PC-9 (cell line): ENCODE results near the gene TRPC4. TPM values are rescaled to one million over a fixed set of nuclear protein-coding genes. Genes with fewer than 3 reads are reported as not detected.
A peak's percentile ranks its signal among the peaks of the same experiment; 100 is the strongest.

ENCODE experiments used
- BruUV-seq: library from RNA; stranded (reverse); fragments of 400-500 nt; replicated peaks from 2 replicates; lab custom pipeline; 2021; lab: Mats Ljungman, UMichigan
- CTCF ChIA-PET: fragments of 300-600 bp; sonication (Branson Sonifier 250); formaldehyde crosslinking; loops from one replicate; lab custom pipeline; 2022; ENCODE audit warnings: antibody characterized with exemption; lab: Charles Lee
- POLR2A ChIA-PET: fragments of 300-600 bp; sonication (Branson Sonifier 250); formaldehyde crosslinking; loops from one replicate; lab custom pipeline; 2022; ENCODE audit warnings: antibody characterized with exemption; ENCODE audit not compliant: unreplicated experiment; lab: Charles Lee
- DNase-seq, 2 experiments: peaks; one replicate each; pipeline versions ENCODE4 v3.0.0 to v3.0.0-alpha.2; 2015 to 2022; ENCODE audit warnings: mixed read lengths in 1 of 2
- H2AFZ ChIP-seq: fragments of 200-600 bp; sonication (generic); 2 replicates; pipeline ENCODE4 v1.8.1; 2017; ENCODE audit warnings: antibody characterized with exemption
- H3F3A ChIP-seq: fragments of 200-600 bp; sonication (generic); 2 replicates; pipeline ENCODE4 v1.8.1; 2017; ENCODE audit warnings: antibody characterized with exemption, mild to moderate bottlenecking, low read depth; ENCODE audit not compliant: insufficient read depth
- H3K27ac ChIP-seq: fragments of 200-600 bp; sonication (generic); 2 replicates; pipeline ENCODE4 v1.6.1; 2016; ENCODE audit warnings: mixed run types
- H3K27me3 ChIP-seq: fragments of 200-600 bp; sonication (generic); 2 replicates; pipeline ENCODE4 v1.6.1; 2016; ENCODE audit warnings: low read depth, mixed run types; ENCODE audit not compliant: insufficient read depth
- H3K36me3 ChIP-seq: fragments of 200-600 bp; sonication (generic); 2 replicates; pipeline ENCODE4 v1.6.1; 2016; ENCODE audit warnings: low read depth, mixed run types
- H3K4me1 ChIP-seq: fragments of 200-600 bp; sonication (generic); replicated peaks from 2 replicates; pipeline ENCODE4 v1.6.1; 2016; ENCODE audit warnings: mixed run types; ENCODE audit not compliant: insufficient read depth
- H3K4me2 ChIP-seq: fragments of 200-600 bp; sonication (generic); 2 replicates; pipeline ENCODE4 v1.6.1; 2017; ENCODE audit warnings: mixed run types
- H3K4me3 ChIP-seq: fragments of 200-600 bp; sonication (generic); 2 replicates; pipeline ENCODE4 v1.6.1; 2016; ENCODE audit warnings: mixed run types
- H3K79me2 ChIP-seq: fragments of 200-600 bp; sonication (generic); 2 replicates; pipeline ENCODE4 v1.6.1; 2017; ENCODE audit warnings: low read depth, mixed run types
- H3K9me2 ChIP-seq: fragments of 200-600 bp; sonication (generic); 2 replicates; pipeline ENCODE4 v1.8.1; 2017; ENCODE audit warnings: mild to moderate bottlenecking; ENCODE audit not compliant: insufficient read depth
- H3K9me3 ChIP-seq: fragments of 200-600 bp; sonication (generic); 2 replicates; pipeline ENCODE4 v1.8.1; 2016; ENCODE audit warnings: low read depth; ENCODE audit not compliant: insufficient read depth
- H4K20me1 ChIP-seq: fragments of 200-600 bp; sonication (generic); 2 replicates; pipeline ENCODE4 v1.8.1; 2017; ENCODE audit not compliant: insufficient read depth
- CTCF ChIP-seq: fragments of 200-600 bp; sonication (generic); conservative IDR thresholded peaks from 2 replicates; pipeline ENCODE4 v1.6.1; 2017; ENCODE audit warnings: mixed run types, antibody characterized with exemption, mild to moderate bottlenecking, moderate library complexity
- EZH2 ChIP-seq: fragments of 200-600 bp; sonication (generic); IDR thresholded peaks from 2 replicates; pipeline ENCODE4 v1.8.0; 2017; ENCODE audit warnings: antibody characterized with exemption, low read depth
- intact Hi-C: fragments of 100-400 bp; cut with micrococcal nuclease; formaldehyde crosslinking; loops from one replicate; pipeline ENCODE4 v1.10.0; 2022; ENCODE audit not compliant: unreplicated experiment
- total RNA-seq: library from RNA; stranded (reverse); gene quantifications from 2 replicates; pipeline ENCODE4 v1.2.3, GENCODE V29; 2021

Gene TRPC4
- total RNA-seq, 1 experiment from 2014 or later: 1.7 TPM

- no TSS peak for BruUV-seq
- no peak for DNase-seq
- CTCF ChIA-PET: no interaction called here
- Histone ChIP-seq H2AFZ (peak overlapping the region; percentile 48; the same call in 1 of the 2 replicates), H4K20me1 (no peaks in the 10 kb centered on the region), H3K9me3 (no peaks in the 10 kb centered on the region), H3K79me2 (no peaks in the 10 kb centered on the region), H3F3A (no peaks in the 10 kb centered on the region), H3K4me2 (no peak overlapping the region), H3K27me3 (no peaks in the 10 kb centered on the region), H3K4me3 (no peak overlapping the region), H3K4me1 (no peaks in the 10 kb centered on the region), H3K36me3 (no peaks in the 10 kb centered on the region), H3K27ac (no peak overlapping the region), H3K9me2 (no peaks in the 10 kb centered on the region; the same call in 1 of the 2 replicates)
- no peak for TF ChIP-seq CTCF
- TF ChIP-seq EZH2: no peak
- POLR2A ChIA-PET: no interaction called here
- intact Hi-C loops: no loop called here
Observed at GRCh38 chr13:37667702-37668101, 201.9 kb downstream of the TRPC4 start.

- H3K4me3 ChIP-seq: no peak overlapping the region
- BruUV-seq: no TSS peak
Observed at GRCh38 chr13:37666036-37666435, 203.5 kb downstream of the TRPC4 start.

GRCh38 chr13:37665420-37665819, 204.2 kb downstream of the TRPC4 start:
- no peak overlapping the region for H2AFZ ChIP-seq
- no peaks in the 10 kb centered on the region for H4K20me1 ChIP-seq
- no TSS peak for BruUV-seq
- H3K27ac ChIP-seq: no peak overlapping the region
- H3K4me1 ChIP-seq: no peaks in the 10 kb centered on the region
- TF ChIP-seq CTCF (no peak), EZH2 (no peak)
- H3F3A ChIP-seq: no peaks in the 10 kb centered on the region
- POLR2A ChIA-PET: no interaction called here
- intact Hi-C loops: no loop called here
- H3K9me2 ChIP-seq: no peaks in the 10 kb centered on the region
- H3K4me2 ChIP-seq: no peak overlapping the region
- DNase-seq: no peak
- CTCF ChIA-PET: no interaction called here
- no peaks in the 10 kb centered on the region for H3K79me2 ChIP-seq
- H3K4me3 ChIP-seq: no peak overlapping the region
- H3K9me3 ChIP-seq: no peaks in the 10 kb centered on the region
- H3K27me3 ChIP-seq: no peaks in the 10 kb centered on the region
- no peaks in the 10 kb centered on the region for H3K36me3 ChIP-seq

More at GRCh38 chr13:37666036-37666435, 203.5 kb downstream of the TRPC4 start:
- no peak for TF ChIP-seq CTCF
- TF ChIP-seq EZH2: no peak
- Histone ChIP-seq H3K4me2 (no peak overlapping the region), H3K9me2 (no peaks in the 10 kb centered on the region), H3K27ac (no peak overlapping the region), H3F3A (no peaks in the 10 kb centered on the region), H3K36me3 (no peaks in the 10 kb centered on the region), H3K9me3 (no peaks in the 10 kb centered on the region), H3K4me1 (no peaks in the 10 kb centered on the region), H3K79me2 (no peaks in the 10 kb centered on the region), H3K27me3 (no peaks in the 10 kb centered on the region), H4K20me1 (no peaks in the 10 kb centered on the region), H2AFZ (no peak overlapping the region)
- CTCF ChIA-PET: no interaction called here
- intact Hi-C loops: no loop called here
- POLR2A ChIA-PET: no interaction called here
- DNase-seq: no peak
